ENCODE data around the gene PGGT1B. TPM values are rescaled to one million over a fixed set of nuclear protein-coding genes. Genes with fewer than 3 reads are reported as not detected.

PGGT1B gene
- total RNA-seq, 4 donors from 2014 or later = 8.7 to 16.5 (median 14.8) TPM

DNA sequence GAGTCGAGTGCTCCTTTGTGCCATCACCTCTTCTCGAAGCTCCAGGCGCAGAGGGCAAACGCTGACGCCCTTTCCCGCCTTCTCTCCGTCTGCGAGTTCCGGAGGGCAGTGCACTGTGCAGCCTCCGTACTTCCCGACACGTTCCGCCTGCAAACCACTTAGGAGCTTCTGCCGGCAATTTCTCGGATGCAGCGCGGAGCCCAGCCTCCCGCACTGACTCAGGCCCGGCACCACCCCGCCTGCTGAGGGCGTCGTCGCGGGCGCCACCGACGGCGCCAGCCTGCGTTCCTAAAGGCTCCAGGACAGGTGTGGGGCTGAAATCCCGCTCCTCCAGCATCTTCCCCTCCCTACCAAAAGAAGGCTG, 83.7 kb downstream of the PGGT1B start:
- TF ChIP-seq, protein P1, sequence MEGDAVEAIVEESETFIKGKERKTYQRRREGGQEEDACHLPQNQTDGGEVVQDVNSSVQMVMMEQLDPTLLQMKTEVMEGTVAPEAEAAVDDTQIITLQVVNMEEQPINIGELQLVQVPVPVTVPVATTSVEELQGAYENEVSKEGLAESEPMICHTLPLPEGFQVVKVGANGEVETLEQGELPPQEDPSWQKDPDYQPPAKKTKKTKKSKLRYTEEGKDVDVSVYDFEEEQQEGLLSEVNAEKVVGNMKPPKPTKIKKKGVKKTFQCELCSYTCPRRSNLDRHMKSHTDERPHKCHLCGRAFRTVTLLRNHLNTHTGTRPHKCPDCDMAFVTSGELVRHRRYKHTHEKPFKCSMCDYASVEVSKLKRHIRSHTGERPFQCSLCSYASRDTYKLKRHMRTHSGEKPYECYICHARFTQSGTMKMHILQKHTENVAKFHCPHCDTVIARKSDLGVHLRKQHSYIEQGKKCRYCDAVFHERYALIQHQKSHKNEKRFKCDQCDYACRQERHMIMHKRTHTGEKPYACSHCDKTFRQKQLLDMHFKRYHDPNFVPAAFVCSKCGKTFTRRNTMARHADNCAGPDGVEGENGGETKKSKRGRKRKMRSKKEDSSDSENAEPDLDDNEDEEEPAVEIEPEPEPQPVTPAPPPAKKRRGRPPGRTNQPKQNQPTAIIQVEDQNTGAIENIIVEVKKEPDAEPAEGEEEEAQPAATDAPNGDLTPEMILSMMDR (IDR thresholded peaks at IDR 0.05) = no peak
- TF ChIP-seq POLR2A (IDR thresholded peaks at IDR 0.05) = no peak
- intact Hi-C loops (cut with DNase I; ENCODE audit: low total_unique reads) = no loop called here
- 31 to 50% methylated on average over 29 to 30 of the region's 30 CpGs for WGBS, 2 donors
- DNase-seq (ENCODE audit: low spot score in 2 of 2) = no peak
- H3K4me3 ChIP-seq (ENCODE audit: low read depth, poor library complexity, severe bottlenecking) = no peak overlapping the region

GRCh38 chr5:115170929-115171510, 91.7 kb downstream of the PGGT1B start:
- no peak overlapping the region for H3K4me3 ChIP-seq (ENCODE audit: low read depth, poor library complexity, severe bottlenecking)
- no peak for DNase-seq (ENCODE audit: low spot score in 2 of 2)
- intact Hi-C loops (cut with DNase I; ENCODE audit: low total_unique reads) = no loop called here
- TF ChIP-seq, protein P1 (IDR thresholded peaks at IDR 0.05) = no peak
- TF ChIP-seq POLR2A (IDR thresholded peaks at IDR 0.05) = no peak
- 36 to 41% methylated on average over 16 of the region's 16 CpGs for WGBS, 2 donors

- peak overlapping the region; percentile 46 for H3K4me3 ChIP-seq (ENCODE audit: low read depth, poor library complexity, severe bottlenecking)
- WGBS, 2 donors = 2 to 4% methylated on average over 28 to 48 of the region's 69 CpGs
- no peak for TF ChIP-seq POLR2A (IDR thresholded peaks at IDR 0.05)
- TF ChIP-seq, protein P1 (IDR thresholded peaks at IDR 0.05) = no peak
- intact Hi-C loops (cut with DNase I; ENCODE audit: low total_unique reads) = no loop called here
- DNase-seq (ENCODE audit: low spot score in 2 of 2) = no peak
These were observed 92.3 kb downstream of the PGGT1B start for GRCh38 chr5:115170134-115170928.

DNA sequence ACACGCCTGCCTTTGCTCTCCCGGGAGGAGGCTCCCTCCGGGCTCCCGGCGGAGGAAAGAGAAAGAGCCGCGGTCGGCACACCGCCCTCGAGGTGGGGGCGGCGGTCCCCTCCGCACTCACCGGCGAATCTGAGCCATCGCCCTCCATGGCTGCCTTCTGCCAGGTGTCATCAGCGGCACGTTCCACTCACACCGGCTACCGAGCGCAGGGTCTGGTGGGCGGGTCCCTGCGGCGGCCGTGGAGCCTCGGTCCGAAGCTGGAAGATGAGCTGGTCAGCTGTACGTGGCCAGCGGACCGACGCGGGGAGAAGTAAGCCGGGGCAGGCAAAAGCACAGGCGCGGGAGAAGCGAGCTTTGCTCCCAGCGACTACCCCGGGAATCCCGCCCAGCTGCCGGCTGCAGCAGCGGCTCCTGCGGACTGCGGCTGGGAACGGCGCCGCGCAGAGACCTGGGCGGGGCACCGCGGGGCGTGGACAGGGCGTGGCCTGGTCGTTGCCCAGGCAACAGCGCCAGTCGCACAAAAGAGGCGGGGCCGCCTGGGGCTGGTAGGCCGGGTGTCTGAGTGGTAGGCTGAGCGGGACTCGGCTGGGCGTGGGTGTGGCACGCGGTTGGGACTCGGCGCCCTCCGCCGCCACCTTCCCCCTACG, 93.1 kb downstream of the PGGT1B start, which contains the start of gene TRIM36:
TRIM36 (minus strand) TSS at position 422 of the 647 bp plus-strand sequence; CDS start at position 148, 274 bp downstream.
- peak within 1 kb of the TSS; percentile 63 for H3K4me3 ChIP-seq (ENCODE audit: low read depth, poor library complexity, severe bottlenecking)
- no peak for TF ChIP-seq POLR2A (IDR thresholded peaks at IDR 0.05)
- TF ChIP-seq, protein P1 (IDR thresholded peaks at IDR 0.05) = no peak
- intact Hi-C loops (cut with DNase I; ENCODE audit: low total_unique reads) = no loop called here
- 0 to 1% methylated on average over 53 to 64 of the region's 68 CpGs for WGBS, 2 donors
- peak; percentile 89 to 97 for DNase-seq (ENCODE audit: low spot score in 2 of 2)

- 1% methylated on average over 34 to 38 of the region's 41 CpGs for WGBS, 2 donors
- TF ChIP-seq POLR2A (IDR thresholded peaks at IDR 0.05) = no peak
- TF ChIP-seq, protein P1 (IDR thresholded peaks at IDR 0.05) = no peak
- intact Hi-C loops (cut with DNase I; ENCODE audit: low total_unique reads) = no loop called here
- no peak for DNase-seq (ENCODE audit: low spot score in 2 of 2)
- H3K4me3 ChIP-seq (ENCODE audit: low read depth, poor library complexity, severe bottlenecking) = peak overlapping the region; percentile 63
These were observed 93.7 kb downstream of the PGGT1B start for GRCh38 chr5:115168829-115169486.

Data from lower leg skin (tissue), 4 donors.